ENCODE results near the gene GPR87.

- TF ChIP-seq POLR2AphosphoS5 (IDR thresholded peaks at IDR 0.05; ENCODE audit: borderline replicate concordance, low read depth, low read length) (no peak), EZH2 (IDR thresholded peaks at IDR 0.05) (no peak), FOXP2 (optimal IDR thresholded peaks at IDR 0.05; ENCODE audit: control extremely low read depth, extremely low read length, insufficient read depth) (no peak)
Observed at GRCh38 chr3:151290673-151291072, 25.9 kb downstream of the GPR87 start.
